Osteoblast (primary cell): ENCODE data around the gene ADPRS. TPM values are rescaled to one million over a fixed set of nuclear protein-coding genes. Genes with fewer than 3 reads are reported as not detected.

Experiments used
- DNase-seq: peaks from one replicate; pipeline ENCODE4 v3.0.0; 2011; ENCODE audit warnings: low spot score, mixed read lengths; ENCODE audit not compliant: insufficient read length; ENCODE audit errors: missing footprints
- H2AFZ ChIP-seq: 2 replicates; pipeline ENCODE4 v1.6.0; 2011; ENCODE audit warnings: mild to moderate bottlenecking, low read length
- H3K27ac ChIP-seq: 2 replicates; pipeline ENCODE4 v1.5.1; 2011; ENCODE audit warnings: mild to moderate bottlenecking, low read depth, low read length, moderate library complexity
- H3K27me3 ChIP-seq: 2 replicates; pipeline ENCODE4 v1.6.0; 2012; ENCODE audit warnings: mild to moderate bottlenecking, control low read depth, inconsistent platforms, low read length, moderate library complexity; ENCODE audit not compliant: insufficient read depth
- H3K36me3 ChIP-seq: 2 replicates; pipeline ENCODE4 v1.5.1; 2011; ENCODE audit warnings: mild to moderate bottlenecking, low read length, control low read depth, moderate library complexity; ENCODE audit not compliant: insufficient read depth
- H3K4me1 ChIP-seq: 2 replicates; pipeline ENCODE4 v1.5.1; 2011; ENCODE audit warnings: mild to moderate bottlenecking, low read length, control low read depth, moderate library complexity; ENCODE audit not compliant: insufficient read depth
- H3K4me2 ChIP-seq: 2 replicates; pipeline ENCODE4 v1.6.0; 2011; ENCODE audit warnings: mild to moderate bottlenecking, low read length; ENCODE audit not compliant: insufficient read depth
- H3K4me3 ChIP-seq: fragments of 200-600 bp; sonication (generic); 3 replicates; pipeline ENCODE4 v1.5.1; 2012; ENCODE audit warnings: mild to moderate bottlenecking, low read length, inconsistent platforms; ENCODE audit not compliant: insufficient read depth
- H3K79me2 ChIP-seq: 2 replicates; pipeline ENCODE4 v1.6.0; 2012; ENCODE audit warnings: mild to moderate bottlenecking, low read length, control low read depth, inconsistent platforms; ENCODE audit not compliant: insufficient read depth
- H3K9me3 ChIP-seq: 2 replicates; pipeline ENCODE4 v1.5.1; 2011; ENCODE audit warnings: low read depth, low read length, control low read depth
- H4K20me1 ChIP-seq: 2 replicates; pipeline ENCODE4 v1.6.0; 2012; ENCODE audit warnings: mild to moderate bottlenecking, low read length, control low read depth; ENCODE audit not compliant: insufficient read depth
- total RNA-seq: library from RNA; depleted of rRNA; stranded (reverse); fragments of >200 nt; gene quantifications from 2 replicates; pipeline ENCODE4 v1.2.3, GENCODE V29; 2012
- TF ChIP-seq, protein P1 (sequence below): IDR thresholded peaks from 2 replicates; pipeline ENCODE4 v1.5.1; 2011; ENCODE audit warnings: mild to moderate bottlenecking, low read depth, low read length, moderate library complexity; ENCODE audit errors: extremely low read depth

The ADPRS gene
- total RNA-seq, 1 donor, result 24.2 TPM

DNA sequence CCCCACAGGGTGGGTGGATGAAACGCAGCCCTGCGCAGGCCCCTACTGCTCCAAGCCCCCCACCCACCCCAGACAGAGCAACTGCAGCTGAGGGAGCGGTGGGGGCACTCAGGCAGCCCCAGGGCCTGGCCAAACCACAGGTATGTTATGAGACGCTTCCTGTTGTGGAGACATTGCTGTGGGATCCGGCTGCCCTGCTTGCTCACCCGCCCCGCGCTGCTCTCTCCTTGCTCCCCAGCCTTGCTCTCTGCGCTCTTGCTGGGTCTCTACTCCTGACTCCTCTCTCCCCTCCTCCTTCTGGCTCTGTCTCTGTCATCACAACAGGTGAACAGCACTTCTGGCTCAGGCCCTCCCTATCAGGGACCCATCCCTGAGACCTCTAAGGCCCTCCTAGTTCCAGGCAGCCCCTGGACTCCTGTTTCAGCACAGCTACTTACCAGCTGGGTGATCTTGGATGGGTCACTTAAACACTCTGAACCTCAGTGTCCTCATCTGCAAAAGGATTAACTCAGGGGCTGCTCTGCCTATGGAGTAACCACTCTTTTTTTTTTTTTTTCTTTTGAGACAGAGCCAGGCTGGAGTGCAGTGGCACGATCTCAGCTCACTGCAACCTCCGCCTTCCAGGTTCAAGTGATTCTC lies 20.5 kb downstream of the ADPRS start:
- Histone ChIP-seq H3K4me1 (peaks cover 18% of the 10 kb centered on the region), H3K27me3 (no peaks in the 10 kb centered on the region), H3K79me2 (no peaks in the 10 kb centered on the region), H3K36me3 (no peaks in the 10 kb centered on the region), H3K9me3 (no peaks in the 10 kb centered on the region), H2AFZ (peak overlapping the region; percentile 86), H3K27ac (peak overlapping the region; percentile 79), H3K4me3 (peak overlapping the region; percentile 35), H4K20me1 (no peaks in the 10 kb centered on the region), H3K4me2 (peak overlapping the region; percentile 75)
- peak; percentile 98 for DNase-seq
- TF ChIP-seq, protein P1, sequence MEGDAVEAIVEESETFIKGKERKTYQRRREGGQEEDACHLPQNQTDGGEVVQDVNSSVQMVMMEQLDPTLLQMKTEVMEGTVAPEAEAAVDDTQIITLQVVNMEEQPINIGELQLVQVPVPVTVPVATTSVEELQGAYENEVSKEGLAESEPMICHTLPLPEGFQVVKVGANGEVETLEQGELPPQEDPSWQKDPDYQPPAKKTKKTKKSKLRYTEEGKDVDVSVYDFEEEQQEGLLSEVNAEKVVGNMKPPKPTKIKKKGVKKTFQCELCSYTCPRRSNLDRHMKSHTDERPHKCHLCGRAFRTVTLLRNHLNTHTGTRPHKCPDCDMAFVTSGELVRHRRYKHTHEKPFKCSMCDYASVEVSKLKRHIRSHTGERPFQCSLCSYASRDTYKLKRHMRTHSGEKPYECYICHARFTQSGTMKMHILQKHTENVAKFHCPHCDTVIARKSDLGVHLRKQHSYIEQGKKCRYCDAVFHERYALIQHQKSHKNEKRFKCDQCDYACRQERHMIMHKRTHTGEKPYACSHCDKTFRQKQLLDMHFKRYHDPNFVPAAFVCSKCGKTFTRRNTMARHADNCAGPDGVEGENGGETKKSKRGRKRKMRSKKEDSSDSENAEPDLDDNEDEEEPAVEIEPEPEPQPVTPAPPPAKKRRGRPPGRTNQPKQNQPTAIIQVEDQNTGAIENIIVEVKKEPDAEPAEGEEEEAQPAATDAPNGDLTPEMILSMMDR, result no peak

DNA sequence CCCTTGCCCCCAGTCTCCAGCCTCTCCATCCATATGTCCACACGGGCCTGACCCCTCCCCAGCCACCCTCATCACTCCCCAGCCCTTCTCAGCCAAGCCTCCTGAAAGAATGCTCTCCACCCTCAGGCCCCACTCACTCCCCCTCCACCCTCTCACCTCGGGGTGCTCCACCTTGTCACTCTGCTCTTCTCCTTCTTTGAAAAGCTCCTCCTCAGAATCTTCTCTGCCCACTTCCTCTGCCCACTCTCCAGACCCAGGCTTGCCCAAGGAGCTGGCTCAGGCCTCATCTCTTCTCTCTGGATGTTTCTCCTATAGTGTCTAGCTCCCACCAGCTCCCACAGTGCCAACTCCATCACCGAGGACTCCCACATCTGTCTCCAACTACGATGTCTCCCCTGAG lies 22.5 kb downstream of the ADPRS start:
- peaks cover 32% of the 10 kb centered on the region for H3K4me1 ChIP-seq
- no peaks in the 10 kb centered on the region for H3K27me3 ChIP-seq
- H3K27ac ChIP-seq, result no peak overlapping the region
- TF ChIP-seq, protein P1, result no peak
- no peak overlapping the region for H2AFZ ChIP-seq
- DNase-seq, result peak; percentile 49
- H3K36me3 ChIP-seq, result no peaks in the 10 kb centered on the region
- no peaks in the 10 kb centered on the region for H3K79me2 ChIP-seq
- no peak overlapping the region for H3K4me2 ChIP-seq
- H4K20me1 ChIP-seq, result no peaks in the 10 kb centered on the region
- H3K9me3 ChIP-seq, result no peaks in the 10 kb centered on the region
- no peak overlapping the region for H3K4me3 ChIP-seq

DNA sequence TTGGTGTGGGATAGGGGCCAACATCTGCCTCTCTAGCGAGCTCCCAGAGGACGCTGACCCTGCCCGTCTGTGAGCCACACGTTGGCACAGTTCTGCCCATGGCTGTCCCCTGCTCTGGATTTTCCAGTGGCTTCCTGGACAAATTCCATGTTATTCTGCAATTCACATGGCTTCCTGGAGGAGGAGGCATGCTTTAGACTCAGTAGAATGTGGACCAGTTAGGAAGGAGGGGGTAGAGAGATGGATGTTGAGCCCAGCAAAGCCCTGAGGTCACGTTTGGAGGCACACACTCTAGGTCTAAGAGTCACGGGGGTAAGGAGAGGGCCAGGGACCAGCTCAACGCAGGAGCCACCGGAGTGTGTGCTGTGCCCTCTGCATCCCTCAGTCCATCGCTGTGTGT lies 24.1 kb downstream of the ADPRS start:
- Histone ChIP-seq H3K36me3 (no peaks in the 10 kb centered on the region), H3K9me3 (no peaks in the 10 kb centered on the region), H3K4me3 (no peak overlapping the region)

DNA sequence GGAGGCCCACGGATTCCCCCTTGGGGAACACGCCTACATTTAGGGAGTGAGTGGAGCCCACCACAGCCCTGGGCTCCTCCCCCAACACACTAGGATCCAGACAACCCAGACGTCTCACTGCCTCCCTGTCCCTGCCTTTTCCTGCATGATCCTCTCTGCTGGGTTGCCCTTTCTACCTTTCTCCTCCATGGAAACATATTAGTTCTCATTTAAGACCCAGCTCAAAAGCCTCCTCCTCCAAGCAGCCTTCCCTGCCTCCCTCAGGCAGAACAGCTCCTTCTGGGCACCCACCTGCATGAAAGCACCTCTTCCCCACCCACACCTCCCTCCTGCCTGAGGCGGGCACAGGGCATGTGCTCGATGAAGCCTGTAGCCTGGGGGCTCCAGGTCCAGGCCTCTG lies 25.7 kb downstream of the ADPRS start:
- no peaks in the 10 kb centered on the region for H3K36me3 ChIP-seq
- H3K27me3 ChIP-seq, result no peaks in the 10 kb centered on the region
- TF ChIP-seq, protein P1, result no peak
- H3K4me3 ChIP-seq, result no peak overlapping the region
- no peak overlapping the region for H3K27ac ChIP-seq
- no peaks in the 10 kb centered on the region for H3K9me3 ChIP-seq
- no peaks in the 10 kb centered on the region for H3K79me2 ChIP-seq
- no peak overlapping the region for H2AFZ ChIP-seq
- H3K4me2 ChIP-seq, result no peak overlapping the region
- H4K20me1 ChIP-seq, result no peaks in the 10 kb centered on the region
- DNase-seq, result peak; percentile 42
- H3K4me1 ChIP-seq, result peaks cover 27% of the 10 kb centered on the region

More for the DNA sequence above, 24.1 kb downstream of the ADPRS start:
- TF ChIP-seq, protein P1, result no peak
- no peaks in the 10 kb centered on the region for H3K27me3 ChIP-seq
- no peak overlapping the region for H3K4me2 ChIP-seq
- no peak overlapping the region for H2AFZ ChIP-seq
- no peak overlapping the region for H3K27ac ChIP-seq
- peak; percentile 78 for DNase-seq
- H3K79me2 ChIP-seq, result no peaks in the 10 kb centered on the region
- H3K4me1 ChIP-seq, result peaks cover 36% of the 10 kb centered on the region
- no peaks in the 10 kb centered on the region for H4K20me1 ChIP-seq
